A549 (cell line): ENCODE data around the gene TMEM248.
"Not testable (repeated sequence)": the region's sequence is repeated elsewhere in the genome, so short reads cannot be mapped to it uniquely, and the experiment has no call there.

ENCODE experiments used
- CHD2 ChIP-seq: fragments of 150-350 bp; IDR thresholded peaks from 2 replicates; pipeline ENCODE4 v1.6.1; 2014; ENCODE audit warnings: low read length; ENCODE audit not compliant: partially characterized antibody
- CHD4 ChIP-seq: fragments of 200-600 bp; sonication (generic); IDR thresholded peaks from 2 replicates; pipeline ENCODE4 v1.6.1; 2016; ENCODE audit warnings: antibody characterized with exemption, mild to moderate bottlenecking, borderline replicate concordance
- EP300 ChIP-seq, 2 experiments: fragments of >200 bp; sonication (Bioruptor Twin); formaldehyde crosslinking; IDR thresholded peaks; 2 replicates in 1 of 2; 3 replicates in 1 of 2; pipeline ENCODE4 v1.6.1; 2016 to 2017
- HDAC2 ChIP-seq: fragments of 200-600 bp; sonication (generic); IDR thresholded peaks from 2 replicates; pipeline ENCODE4 v1.6.1; 2016
- MAFK ChIP-seq: fragments of 450-650 bp; IDR thresholded peaks from 2 replicates; pipeline ENCODE4 v1.6.1; 2014; ENCODE audit not compliant: partially characterized antibody
- NFE2L2 ChIP-seq: fragments of 150-350 bp; conservative IDR thresholded peaks from 2 replicates; pipeline ENCODE4 v1.6.1; 2014; ENCODE audit warnings: low read length
- POLR2A ChIP-seq: IDR thresholded peaks from 2 replicates; pipeline ENCODE4 v1.6.1; 2012; ENCODE audit warnings: mild to moderate bottlenecking, low read length
- RCOR1 ChIP-seq: fragments of 150-350 bp; IDR thresholded peaks from 2 replicates; pipeline ENCODE4 v1.6.1; 2014; ENCODE audit warnings: antibody characterized with exemption, low read length, low read depth
- RFX5 ChIP-seq: fragments of 450-650 bp; IDR thresholded peaks from 2 replicates; pipeline ENCODE4 v1.7.1; 2014; ENCODE audit warnings: antibody characterized with exemption, mild to moderate bottlenecking, moderate library complexity
- SREBF2 ChIP-seq: fragments of 450-650 bp; IDR thresholded peaks from 2 replicates; pipeline ENCODE4 v1.6.1; 2014; ENCODE audit warnings: mild to moderate bottlenecking, moderate library complexity
- TF ChIP-seq, protein P1 (sequence below): fragments of >200 bp; sonication (Bioruptor Twin); formaldehyde crosslinking; IDR thresholded peaks from 3 replicates; pipeline ENCODE4 v1.5.1; 2016
- TF ChIP-seq, protein P2 (sequence below): fragments of 200-600 bp; sonication (generic); IDR thresholded peaks from 2 replicates; pipeline ENCODE4 v1.6.1; 2016; ENCODE audit warnings: antibody characterized with exemption, mild to moderate bottlenecking, moderate library complexity
- TF ChIP-seq, protein P3 (sequence below): fragments of 450-650 bp; IDR thresholded peaks from 2 replicates; pipeline ENCODE4 v1.6.1; 2014; ENCODE audit warnings: antibody characterized with exemption
- TF ChIP-seq, protein P4 (sequence below): fragments of 250-450 bp; sonication (Bioruptor Pico); IDR thresholded peaks from 2 replicates; pipeline ENCODE4 v1.5.0; 2021; ENCODE audit warnings: mild to moderate bottlenecking, moderate library complexity, borderline replicate concordance

DNA sequence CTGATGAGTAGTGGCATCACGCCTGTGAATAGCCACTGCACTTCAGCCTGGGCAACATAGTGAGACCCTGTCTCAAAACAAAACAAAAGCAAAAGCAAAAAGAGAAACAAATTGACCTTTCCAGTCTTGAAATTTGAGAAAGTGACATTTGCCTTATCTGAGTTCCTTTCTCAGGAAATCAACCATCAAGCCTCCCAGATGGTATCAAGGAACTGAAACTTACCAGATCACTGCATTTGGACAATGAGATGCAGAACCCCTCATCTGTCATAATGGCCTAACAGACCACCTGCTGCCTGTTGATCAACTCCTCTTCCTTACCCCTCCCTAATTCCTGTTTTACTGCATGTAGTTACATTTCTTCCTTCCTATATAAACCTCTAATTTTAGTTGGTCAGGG, 59.3 kb downstream of the TMEM248 start:
- TF ChIP-seq HDAC2; NFE2L2; EP300 (IDR thresholded peaks at IDR 0.05); POLR2A; CHD4; RCOR1; CHD2; MAFK; SREBF2; RFX5: not testable (repeated sequence)
- TF ChIP-seq, protein P1, sequence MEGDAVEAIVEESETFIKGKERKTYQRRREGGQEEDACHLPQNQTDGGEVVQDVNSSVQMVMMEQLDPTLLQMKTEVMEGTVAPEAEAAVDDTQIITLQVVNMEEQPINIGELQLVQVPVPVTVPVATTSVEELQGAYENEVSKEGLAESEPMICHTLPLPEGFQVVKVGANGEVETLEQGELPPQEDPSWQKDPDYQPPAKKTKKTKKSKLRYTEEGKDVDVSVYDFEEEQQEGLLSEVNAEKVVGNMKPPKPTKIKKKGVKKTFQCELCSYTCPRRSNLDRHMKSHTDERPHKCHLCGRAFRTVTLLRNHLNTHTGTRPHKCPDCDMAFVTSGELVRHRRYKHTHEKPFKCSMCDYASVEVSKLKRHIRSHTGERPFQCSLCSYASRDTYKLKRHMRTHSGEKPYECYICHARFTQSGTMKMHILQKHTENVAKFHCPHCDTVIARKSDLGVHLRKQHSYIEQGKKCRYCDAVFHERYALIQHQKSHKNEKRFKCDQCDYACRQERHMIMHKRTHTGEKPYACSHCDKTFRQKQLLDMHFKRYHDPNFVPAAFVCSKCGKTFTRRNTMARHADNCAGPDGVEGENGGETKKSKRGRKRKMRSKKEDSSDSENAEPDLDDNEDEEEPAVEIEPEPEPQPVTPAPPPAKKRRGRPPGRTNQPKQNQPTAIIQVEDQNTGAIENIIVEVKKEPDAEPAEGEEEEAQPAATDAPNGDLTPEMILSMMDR, result not testable (repeated sequence)
- TF ChIP-seq, protein P2, sequence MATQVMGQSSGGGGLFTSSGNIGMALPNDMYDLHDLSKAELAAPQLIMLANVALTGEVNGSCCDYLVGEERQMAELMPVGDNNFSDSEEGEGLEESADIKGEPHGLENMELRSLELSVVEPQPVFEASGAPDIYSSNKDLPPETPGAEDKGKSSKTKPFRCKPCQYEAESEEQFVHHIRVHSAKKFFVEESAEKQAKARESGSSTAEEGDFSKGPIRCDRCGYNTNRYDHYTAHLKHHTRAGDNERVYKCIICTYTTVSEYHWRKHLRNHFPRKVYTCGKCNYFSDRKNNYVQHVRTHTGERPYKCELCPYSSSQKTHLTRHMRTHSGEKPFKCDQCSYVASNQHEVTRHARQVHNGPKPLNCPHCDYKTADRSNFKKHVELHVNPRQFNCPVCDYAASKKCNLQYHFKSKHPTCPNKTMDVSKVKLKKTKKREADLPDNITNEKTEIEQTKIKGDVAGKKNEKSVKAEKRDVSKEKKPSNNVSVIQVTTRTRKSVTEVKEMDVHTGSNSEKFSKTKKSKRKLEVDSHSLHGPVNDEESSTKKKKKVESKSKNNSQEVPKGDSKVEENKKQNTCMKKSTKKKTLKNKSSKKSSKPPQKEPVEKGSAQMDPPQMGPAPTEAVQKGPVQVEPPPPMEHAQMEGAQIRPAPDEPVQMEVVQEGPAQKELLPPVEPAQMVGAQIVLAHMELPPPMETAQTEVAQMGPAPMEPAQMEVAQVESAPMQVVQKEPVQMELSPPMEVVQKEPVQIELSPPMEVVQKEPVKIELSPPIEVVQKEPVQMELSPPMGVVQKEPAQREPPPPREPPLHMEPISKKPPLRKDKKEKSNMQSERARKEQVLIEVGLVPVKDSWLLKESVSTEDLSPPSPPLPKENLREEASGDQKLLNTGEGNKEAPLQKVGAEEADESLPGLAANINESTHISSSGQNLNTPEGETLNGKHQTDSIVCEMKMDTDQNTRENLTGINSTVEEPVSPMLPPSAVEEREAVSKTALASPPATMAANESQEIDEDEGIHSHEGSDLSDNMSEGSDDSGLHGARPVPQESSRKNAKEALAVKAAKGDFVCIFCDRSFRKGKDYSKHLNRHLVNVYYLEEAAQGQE, result not testable (repeated sequence)
- TF ChIP-seq, protein P3, sequence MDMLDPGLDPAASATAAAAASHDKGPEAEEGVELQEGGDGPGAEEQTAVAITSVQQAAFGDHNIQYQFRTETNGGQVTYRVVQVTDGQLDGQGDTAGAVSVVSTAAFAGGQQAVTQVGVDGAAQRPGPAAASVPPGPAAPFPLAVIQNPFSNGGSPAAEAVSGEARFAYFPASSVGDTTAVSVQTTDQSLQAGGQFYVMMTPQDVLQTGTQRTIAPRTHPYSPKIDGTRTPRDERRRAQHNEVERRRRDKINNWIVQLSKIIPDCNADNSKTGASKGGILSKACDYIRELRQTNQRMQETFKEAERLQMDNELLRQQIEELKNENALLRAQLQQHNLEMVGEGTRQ, result not testable (repeated sequence)
- TF ChIP-seq, protein P4, sequence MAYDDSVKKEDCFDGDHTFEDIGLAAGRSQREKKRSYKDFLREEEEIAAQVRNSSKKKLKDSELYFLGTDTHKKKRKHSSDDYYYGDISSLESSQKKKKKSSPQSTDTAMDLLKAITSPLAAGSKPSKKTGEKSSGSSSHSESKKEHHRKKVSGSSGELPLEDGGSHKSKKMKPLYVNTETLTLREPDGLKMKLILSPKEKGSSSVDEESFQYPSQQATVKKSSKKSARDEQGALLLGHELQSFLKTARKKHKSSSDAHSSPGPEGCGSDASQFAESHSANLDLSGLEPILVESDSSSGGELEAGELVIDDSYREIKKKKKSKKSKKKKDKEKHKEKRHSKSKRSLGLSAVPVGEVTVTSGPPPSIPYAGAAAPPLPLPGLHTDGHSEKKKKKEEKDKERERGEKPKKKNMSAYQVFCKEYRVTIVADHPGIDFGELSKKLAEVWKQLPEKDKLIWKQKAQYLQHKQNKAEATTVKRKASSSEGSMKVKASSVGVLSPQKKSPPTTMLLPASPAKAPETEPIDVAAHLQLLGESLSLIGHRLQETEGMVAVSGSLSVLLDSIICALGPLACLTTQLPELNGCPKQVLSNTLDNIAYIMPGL (CRISPR knock-in tag), result not testable (repeated sequence)
